ENCODE results near the gene BUD31.

DNA sequence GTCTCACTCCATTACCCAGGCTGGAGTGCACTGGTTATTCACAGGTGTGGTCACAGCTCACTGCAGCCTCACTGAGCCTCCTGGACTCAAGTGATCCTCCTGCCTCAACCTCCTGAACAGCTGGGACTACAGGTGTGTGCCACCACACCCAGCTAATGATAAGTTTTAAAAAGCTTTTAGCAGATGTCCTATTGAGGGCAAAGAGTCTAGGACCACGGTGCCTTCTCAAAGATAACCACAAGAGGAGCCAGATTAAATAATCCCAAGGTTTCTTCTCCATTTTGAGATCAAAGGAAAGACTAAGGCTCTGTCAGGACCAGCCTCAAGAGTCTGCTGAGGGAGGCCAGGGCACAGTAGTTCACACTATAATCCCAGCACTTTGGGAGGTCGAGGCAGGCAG, 52.5 kb downstream of the BUD31 start:
- TF ChIP-seq, protein P1, sequence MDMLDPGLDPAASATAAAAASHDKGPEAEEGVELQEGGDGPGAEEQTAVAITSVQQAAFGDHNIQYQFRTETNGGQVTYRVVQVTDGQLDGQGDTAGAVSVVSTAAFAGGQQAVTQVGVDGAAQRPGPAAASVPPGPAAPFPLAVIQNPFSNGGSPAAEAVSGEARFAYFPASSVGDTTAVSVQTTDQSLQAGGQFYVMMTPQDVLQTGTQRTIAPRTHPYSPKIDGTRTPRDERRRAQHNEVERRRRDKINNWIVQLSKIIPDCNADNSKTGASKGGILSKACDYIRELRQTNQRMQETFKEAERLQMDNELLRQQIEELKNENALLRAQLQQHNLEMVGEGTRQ (IDR thresholded peaks at IDR 0.05; ENCODE audit: low read depth, low read length), result no peak
- TF ChIP-seq, protein P2, sequence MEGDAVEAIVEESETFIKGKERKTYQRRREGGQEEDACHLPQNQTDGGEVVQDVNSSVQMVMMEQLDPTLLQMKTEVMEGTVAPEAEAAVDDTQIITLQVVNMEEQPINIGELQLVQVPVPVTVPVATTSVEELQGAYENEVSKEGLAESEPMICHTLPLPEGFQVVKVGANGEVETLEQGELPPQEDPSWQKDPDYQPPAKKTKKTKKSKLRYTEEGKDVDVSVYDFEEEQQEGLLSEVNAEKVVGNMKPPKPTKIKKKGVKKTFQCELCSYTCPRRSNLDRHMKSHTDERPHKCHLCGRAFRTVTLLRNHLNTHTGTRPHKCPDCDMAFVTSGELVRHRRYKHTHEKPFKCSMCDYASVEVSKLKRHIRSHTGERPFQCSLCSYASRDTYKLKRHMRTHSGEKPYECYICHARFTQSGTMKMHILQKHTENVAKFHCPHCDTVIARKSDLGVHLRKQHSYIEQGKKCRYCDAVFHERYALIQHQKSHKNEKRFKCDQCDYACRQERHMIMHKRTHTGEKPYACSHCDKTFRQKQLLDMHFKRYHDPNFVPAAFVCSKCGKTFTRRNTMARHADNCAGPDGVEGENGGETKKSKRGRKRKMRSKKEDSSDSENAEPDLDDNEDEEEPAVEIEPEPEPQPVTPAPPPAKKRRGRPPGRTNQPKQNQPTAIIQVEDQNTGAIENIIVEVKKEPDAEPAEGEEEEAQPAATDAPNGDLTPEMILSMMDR (conservative IDR thresholded peaks at IDR 0.05; ENCODE audit: low read depth, low read length), result no peak

Data from IMR-90 (cell line).